Measurements from ENCODE around the gene MPPED2.

The MPPED2 gene

GRCh38 chr11:30481796-30482195 lies 104.4 kb downstream of the MPPED2 start:
- no peak for DNase-seq

- DNase-seq: no peak
Observed at GRCh38 chr11:30481330-30481729, 104.8 kb downstream of the MPPED2 start.

- DNase-seq: no peak
Observed at GRCh38 chr11:30479899-30480298, 106.3 kb downstream of the MPPED2 start.

- no peak for DNase-seq
Observed at GRCh38 chr11:30478923-30479322, 107.2 kb downstream of the MPPED2 start.

- no peak for DNase-seq
Observed at GRCh38 chr11:30477061-30477460, 109.1 kb downstream of the MPPED2 start.

GRCh38 chr11:30474151-30474954 lies 111.8 kb downstream of the MPPED2 start:
- no peak for DNase-seq

- no peak for DNase-seq
Observed at GRCh38 chr11:30471244-30471643, 114.9 kb downstream of the MPPED2 start.

GRCh38 chr11:30468881-30469280 lies 117.3 kb downstream of the MPPED2 start:
- no peak for DNase-seq

GRCh38 chr11:30467176-30467575 lies 119.0 kb downstream of the MPPED2 start:
- no peak for DNase-seq

- DNase-seq: no peak
Observed at GRCh38 chr11:30465623-30466022, 120.5 kb downstream of the MPPED2 start.

- no peak for DNase-seq
Observed at GRCh38 chr11:30465192-30465591, 121.0 kb downstream of the MPPED2 start.

GRCh38 chr11:30463266-30463665 lies 122.9 kb downstream of the MPPED2 start:
- DNase-seq: no peak

- no peak for DNase-seq
Observed at GRCh38 chr11:30462421-30462820, 123.7 kb downstream of the MPPED2 start.

GRCh38 chr11:30459821-30460220 lies 126.3 kb downstream of the MPPED2 start:
- DNase-seq: no peak

- DNase-seq: no peak
Observed at GRCh38 chr11:30459306-30459705, 126.8 kb downstream of the MPPED2 start.

GRCh38 chr11:30458541-30458940 lies 127.6 kb downstream of the MPPED2 start:
- DNase-seq: no peak

GRCh38 chr11:30457087-30457486 lies 129.1 kb downstream of the MPPED2 start:
- no peak for DNase-seq

GRCh38 chr11:30455025-30455424 lies 131.1 kb downstream of the MPPED2 start:
- no peak for DNase-seq

- DNase-seq: no peak
Observed at GRCh38 chr11:30454541-30454940, 131.6 kb downstream of the MPPED2 start.

- DNase-seq: no peak
Observed at GRCh38 chr11:30454111-30454510, 132.0 kb downstream of the MPPED2 start.

GRCh38 chr11:30453705-30454104 lies 132.4 kb downstream of the MPPED2 start:
- DNase-seq: no peak

- no peak for DNase-seq
Observed at GRCh38 chr11:30452842-30453241, 133.3 kb downstream of the MPPED2 start.

- DNase-seq: no peak
Observed at GRCh38 chr11:30452114-30452513, 134.0 kb downstream of the MPPED2 start.

- no peak for DNase-seq
Observed at GRCh38 chr11:30451626-30452025, 134.5 kb downstream of the MPPED2 start.

- DNase-seq: no peak
Observed at GRCh38 chr11:30451167-30451566, 135.0 kb downstream of the MPPED2 start.

Measured in stimulated activated CD4-positive, alpha-beta T cell treated with anti-CD3 and anti-CD28 coated beads, Interleukin-4, amount 100 ng/mL, for 1 hour (primary cell).